NCI-H2081 treated with DMSO at 0.1 percent for 48 hours (cell line): ENCODE results near the gene XRCC6.
"Not testable (repeated sequence)": the region's sequence is repeated elsewhere in the genome, so short reads cannot be mapped to it uniquely, and the experiment has no call there.

ENCODE experiments used
- DNase-seq: peaks from one replicate; lab custom pipeline; 2025; lab: John Stamatoyannopoulos, UW

XRCC6 gene

GRCh38 chr22:41686890-41687289, 65.8 kb downstream of the XRCC6 start:
- not testable (repeated sequence) for DNase-seq

GRCh38 chr22:41687901-41688364, 66.8 kb downstream of the XRCC6 start:
- no peak for DNase-seq

GRCh38 chr22:41688365-41689211, 67.5 kb downstream of the XRCC6 start, which contains the start of gene SNU13:
TSS of gene SNU13 (minus strand) at chr22:41688867. CDS start at chr22:41688796, 71 bp downstream.
- DNase-seq, result peak; percentile 12

- DNase-seq, result no peak
Measured at GRCh38 chr22:41690476-41690875, 69.4 kb downstream of the XRCC6 start.

GRCh38 chr22:41695211-41695610, 74.1 kb downstream of the XRCC6 start:
- DNase-seq, result no peak

- DNase-seq, result no peak
Measured at GRCh38 chr22:41696703-41697102, 75.6 kb downstream of the XRCC6 start.

GRCh38 chr22:41697126-41697775, 76.2 kb downstream of the XRCC6 start:
- peak; percentile 7 for DNase-seq

GRCh38 chr22:41699264-41700107, 78.4 kb downstream of the XRCC6 start, which contains the start of gene MEI1:
TSS of gene MEI1 (plus strand) at chr22:41699503. CDS start at chr22:41699539, 36 bp downstream.
- DNase-seq, result no peak

- no peak for DNase-seq
Measured at GRCh38 chr22:41700108-41700364, 78.9 kb downstream of the XRCC6 start.

- no peak for DNase-seq
Measured at GRCh38 chr22:41702763-41703162, 81.7 kb downstream of the XRCC6 start.

GRCh38 chr22:41709341-41709740, 88.2 kb downstream of the XRCC6 start:
- DNase-seq, result no peak

GRCh38 chr22:41713004-41713403, 91.9 kb downstream of the XRCC6 start:
- DNase-seq, result no peak
